K562 (cell line): ENCODE data around the gene MPI. TPM values are rescaled to one million over a fixed set of nuclear protein-coding genes. Genes with fewer than 3 reads are reported as not detected.

Experiments
- ATF4 ChIP-seq: fragments of 450-650 bp; formaldehyde crosslinking; IDR thresholded peaks from 2 replicates; pipeline ENCODE4 v1.4.0; 2022; ENCODE audit warnings: mild to moderate bottlenecking, moderate library complexity
- GTF2B ChIP-seq: IDR thresholded peaks from 2 replicates; pipeline ENCODE4 v1.6.1; 2011; ENCODE audit not compliant: insufficient read length; ENCODE audit errors: extremely low read depth
- HDAC3 ChIP-seq: fragments of 450-650 bp; IDR thresholded peaks from 2 replicates; pipeline ENCODE4 v1.6.1; 2018; ENCODE audit warnings: borderline replicate concordance, mild to moderate bottlenecking, moderate library complexity; ENCODE audit not compliant: partially characterized antibody
- KAT2B ChIP-seq: IDR thresholded peaks from one replicate; pipeline ENCODE4 v1.6.1; 2012; ENCODE audit warnings: low read depth, mild to moderate bottlenecking, control low read depth, inconsistent platforms, low read length, moderate library complexity
- MAFF ChIP-seq: IDR thresholded peaks from 2 replicates; pipeline ENCODE4 v1.6.1; 2012; ENCODE audit warnings: low read length, improper control_type of control experiment
- MECOM ChIP-seq: fragments of 250-450 bp; sonication (Bioruptor Pico); IDR thresholded peaks from 2 replicates; pipeline ENCODE4 v1.8.0; 2022; ENCODE audit warnings: inconsistent platforms
- PCBP1 ChIP-seq: fragments of 200-400 bp; formaldehyde crosslinking; IDR thresholded peaks from 2 replicates; pipeline ENCODE4 v1.6.1; 2018; ENCODE audit warnings: mild to moderate bottlenecking, low read depth, low read length; ENCODE audit not compliant: poor library complexity, severe bottlenecking
- PRDM10 ChIP-seq: fragments of 450-650 bp; IDR thresholded peaks from 2 replicates; pipeline ENCODE4 v1.6.1; 2018; ENCODE audit not compliant: partially characterized antibody
- TAL1 ChIP-seq: fragments of 450-650 bp; IDR thresholded peaks from 2 replicates; pipeline ENCODE4 v1.6.1; 2016; ENCODE audit warnings: mild to moderate bottlenecking
- YBX1 ChIP-seq: fragments of 450-650 bp; IDR thresholded peaks from 2 replicates; pipeline ENCODE4 v1.7.1; 2016; ENCODE audit warnings: mild to moderate bottlenecking
- YY1 ChIP-seq, 3 experiments: IDR thresholded peaks; 2 replicates each; pipeline ENCODE4 v1.6.1; 2011; ENCODE audit warnings: low read length in 2 of 3, mild to moderate bottlenecking in 2 of 3, moderate library complexity in 2 of 3, borderline replicate concordance in 1 of 3, control low read depth in 1 of 3, low read depth in 1 of 3; ENCODE audit not compliant: insufficient read depth in 3 of 3, insufficient replicate concordance in 2 of 3, control insufficient read depth in 1 of 3, insufficient read length in 1 of 3; ENCODE audit errors: extremely low read depth in 1 of 3
- ZFP36 ChIP-seq: fragments of 150-350 bp; IDR thresholded peaks from 2 replicates; pipeline ENCODE4 v1.6.1; 2018; ENCODE audit warnings: low read length, low read depth; ENCODE audit not compliant: partially characterized antibody
- ZNF263 ChIP-seq: sonication (generic); formaldehyde crosslinking; IDR thresholded peaks from 2 replicates; pipeline ENCODE4 v1.8.0; 2022; ENCODE audit warnings: mild to moderate bottlenecking, missing genetic modification reagents, borderline replicate concordance
- ZNF408 ChIP-seq: fragments of 250-450 bp; sonication (Bioruptor Pico); IDR thresholded peaks from 2 replicates; pipeline ENCODE4 v1.4.0; 2020; ENCODE audit warnings: low read depth, mild to moderate bottlenecking, moderate library complexity
- ZSCAN32 ChIP-seq: fragments of 450-650 bp; formaldehyde crosslinking; IDR thresholded peaks from 2 replicates; pipeline ENCODE4 v1.4.0; 2020; ENCODE audit warnings: mild to moderate bottlenecking, moderate library complexity
- polyA plus RNA-seq, 8 experiments: library from polyadenylated mRNA; depleted of rRNA in 4 of 8; stranded (reverse) in 5 of 8; unstranded in 3 of 8; fragments of >200 nt; fragmentation: Nextera tagmentation in 2 of 8; fragmentation: Illumina TruSeq in 1 of 8; extraction: Ambion mirVana in 2 of 8; extraction: Trizol in 1 of 8; gene quantifications; 2 replicates each; pipeline versions ENCODE4 v1.2.1 to v1.2.3, GENCODE V29; 2011 to 2014; ENCODE audit warnings: inconsistent platforms in 1 of 8, missing spikeins in 1 of 8
- total RNA-seq, 7 experiments: library from RNA; depleted of rRNA in 6 of 7; stranded (reverse); fragments of >200 nt in 6 of 7; fragmentation: Illumina TruSeq in 2 of 7; extraction: Trizol in 2 of 7; gene quantifications; 2 replicates each; pipeline versions ENCODE4 v1.2.1 to v1.2.3, GENCODE V29; 2011 to 2021; ENCODE audit warnings: low replicate concordance in 1 of 7
- TF ChIP-seq, protein P1 (sequence below), 2 experiments: fragments of 450-650 bp in 1 of 2; sonication (generic) in 1 of 2; formaldehyde crosslinking; conservative IDR thresholded peaks; 2 replicates each; pipeline versions ENCODE4 v1.4.0 to v1.8.1; 2020 to 2022; ENCODE audit warnings: mild to moderate bottlenecking in 1 of 2, missing genetic modification reagents in 1 of 2
- TF ChIP-seq, protein P2 (sequence below): IDR thresholded peaks from 3 replicates; pipeline ENCODE4 v1.6.1; 2011; ENCODE audit warnings: borderline replicate concordance, mild to moderate bottlenecking, moderate library complexity; ENCODE audit not compliant: insufficient read length; ENCODE audit errors: extremely low read depth

Gene MPI
- total and polyA plus RNA-seq, 9 of the 15 experiments (the other 6 are each of a cell fraction or from before 2014, with no cell fraction given) = 30.7 to 105 (median 40.5) TPM

GRCh38 chr15:74906450-74907162 lies 16.8 kb downstream of the MPI start, which contains the start of gene FAM219B (continued):
- TF ChIP-seq ZFP36 = no peak
- TF ChIP-seq, protein P1, sequence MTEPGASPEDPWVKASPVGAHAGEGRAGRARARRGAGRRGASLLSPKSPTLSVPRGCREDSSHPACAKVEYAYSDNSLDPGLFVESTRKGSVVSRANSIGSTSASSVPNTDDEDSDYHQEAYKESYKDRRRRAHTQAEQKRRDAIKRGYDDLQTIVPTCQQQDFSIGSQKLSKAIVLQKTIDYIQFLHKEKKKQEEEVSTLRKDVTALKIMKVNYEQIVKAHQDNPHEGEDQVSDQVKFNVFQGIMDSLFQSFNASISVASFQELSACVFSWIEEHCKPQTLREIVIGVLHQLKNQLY (CRISPR knock-in tag; conservative IDR thresholded peaks at IDR 0.05) = no peak
- TF ChIP-seq HDAC3 = no peak
- 0 out of 2 replicates have a peak, but pooled peaks have one; percentile 7 for TF ChIP-seq ATF4 (CRISPR knock-in tag)
- TF ChIP-seq, protein P2, sequence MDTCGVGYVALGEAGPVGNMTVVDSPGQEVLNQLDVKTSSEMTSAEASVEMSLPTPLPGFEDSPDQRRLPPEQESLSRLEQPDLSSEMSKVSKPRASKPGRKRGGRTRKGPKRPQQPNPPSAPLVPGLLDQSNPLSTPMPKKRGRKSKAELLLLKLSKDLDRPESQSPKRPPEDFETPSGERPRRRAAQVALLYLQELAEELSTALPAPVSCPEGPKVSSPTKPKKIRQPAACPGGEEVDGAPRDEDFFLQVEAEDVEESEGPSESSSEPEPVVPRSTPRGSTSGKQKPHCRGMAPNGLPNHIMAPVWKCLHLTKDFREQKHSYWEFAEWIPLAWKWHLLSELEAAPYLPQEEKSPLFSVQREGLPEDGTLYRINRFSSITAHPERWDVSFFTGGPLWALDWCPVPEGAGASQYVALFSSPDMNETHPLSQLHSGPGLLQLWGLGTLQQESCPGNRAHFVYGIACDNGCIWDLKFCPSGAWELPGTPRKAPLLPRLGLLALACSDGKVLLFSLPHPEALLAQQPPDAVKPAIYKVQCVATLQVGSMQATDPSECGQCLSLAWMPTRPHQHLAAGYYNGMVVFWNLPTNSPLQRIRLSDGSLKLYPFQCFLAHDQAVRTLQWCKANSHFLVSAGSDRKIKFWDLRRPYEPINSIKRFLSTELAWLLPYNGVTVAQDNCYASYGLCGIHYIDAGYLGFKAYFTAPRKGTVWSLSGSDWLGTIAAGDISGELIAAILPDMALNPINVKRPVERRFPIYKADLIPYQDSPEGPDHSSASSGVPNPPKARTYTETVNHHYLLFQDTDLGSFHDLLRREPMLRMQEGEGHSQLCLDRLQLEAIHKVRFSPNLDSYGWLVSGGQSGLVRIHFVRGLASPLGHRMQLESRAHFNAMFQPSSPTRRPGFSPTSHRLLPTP = no peak
- TF ChIP-seq ZNF408 (CRISPR knock-in tag) = no peak
- TF ChIP-seq YBX1 = no peak
- TF ChIP-seq MECOM = no peak
- TF ChIP-seq MAFF = no peak
- peak; percentile 57 for TF ChIP-seq PCBP1
- TF ChIP-seq YY1 (IDR thresholded peaks at IDR 0.05; ENCODE audit: borderline replicate concordance in 1 of 3, control insufficient read depth in 1 of 3, extremely low read depth in 1 of 3, insufficient read depth in 3 of 3, insufficient read length in 1 of 3, insufficient replicate concordance in 2 of 3, low read depth in 1 of 3, low read length in 2 of 3) = peak; percentile 71 to 96 (median 94)
- no peak for TF ChIP-seq TAL1
- 0 out of 2 replicates have a peak, but pooled peaks have one; percentile 12 for TF ChIP-seq ZNF263 (CRISPR knock-in tag)
- peak; percentile 25 for TF ChIP-seq PRDM10
- TF ChIP-seq KAT2B = no peak
- TF ChIP-seq ZSCAN32 (CRISPR knock-in tag) = no peak
- TF ChIP-seq GTF2B = no peak
